Osteoblast (primary cell): Measurements from ENCODE around the gene TMEM175. TPM values are rescaled to one million over a fixed set of nuclear protein-coding genes. Genes with fewer than 3 reads are reported as not detected.

Experiments
- DNase-seq: peaks from one replicate; pipeline ENCODE4 v3.0.0; 2011; ENCODE audit warnings: low spot score, mixed read lengths; ENCODE audit not compliant: insufficient read length; ENCODE audit errors: missing footprints
- H2AFZ ChIP-seq: 2 replicates; pipeline ENCODE4 v1.6.0; 2011; ENCODE audit warnings: mild to moderate bottlenecking, low read length
- H3K27ac ChIP-seq: 2 replicates; pipeline ENCODE4 v1.5.1; 2011; ENCODE audit warnings: mild to moderate bottlenecking, low read depth, low read length, moderate library complexity
- H3K27me3 ChIP-seq: 2 replicates; pipeline ENCODE4 v1.6.0; 2012; ENCODE audit warnings: mild to moderate bottlenecking, control low read depth, inconsistent platforms, low read length, moderate library complexity; ENCODE audit not compliant: insufficient read depth
- H3K36me3 ChIP-seq: 2 replicates; pipeline ENCODE4 v1.5.1; 2011; ENCODE audit warnings: mild to moderate bottlenecking, low read length, control low read depth, moderate library complexity; ENCODE audit not compliant: insufficient read depth
- H3K4me1 ChIP-seq: 2 replicates; pipeline ENCODE4 v1.5.1; 2011; ENCODE audit warnings: mild to moderate bottlenecking, low read length, control low read depth, moderate library complexity; ENCODE audit not compliant: insufficient read depth
- H3K4me2 ChIP-seq: 2 replicates; pipeline ENCODE4 v1.6.0; 2011; ENCODE audit warnings: mild to moderate bottlenecking, low read length; ENCODE audit not compliant: insufficient read depth
- H3K4me3 ChIP-seq: fragments of 200-600 bp; sonication (generic); 3 replicates; pipeline ENCODE4 v1.5.1; 2012; ENCODE audit warnings: mild to moderate bottlenecking, low read length, inconsistent platforms; ENCODE audit not compliant: insufficient read depth
- H3K79me2 ChIP-seq: 2 replicates; pipeline ENCODE4 v1.6.0; 2012; ENCODE audit warnings: mild to moderate bottlenecking, low read length, control low read depth, inconsistent platforms; ENCODE audit not compliant: insufficient read depth
- H3K9me3 ChIP-seq: 2 replicates; pipeline ENCODE4 v1.5.1; 2011; ENCODE audit warnings: low read depth, low read length, control low read depth
- H4K20me1 ChIP-seq: 2 replicates; pipeline ENCODE4 v1.6.0; 2012; ENCODE audit warnings: mild to moderate bottlenecking, low read length, control low read depth; ENCODE audit not compliant: insufficient read depth
- CTCF ChIP-seq: IDR thresholded peaks from 2 replicates; pipeline ENCODE4 v1.5.1; 2011; ENCODE audit warnings: mild to moderate bottlenecking, low read depth, low read length, moderate library complexity; ENCODE audit errors: extremely low read depth
- total RNA-seq: library from RNA; depleted of rRNA; stranded (reverse); fragments of >200 nt; gene quantifications from 2 replicates; pipeline ENCODE4 v1.2.3, GENCODE V29; 2012

The TMEM175 gene
- 12.4 and 13.8 TPM in 2 replicates for total RNA-seq

- peak within 1 kb of the TSS; percentile 90 for H3K4me2 ChIP-seq
- H3K79me2 ChIP-seq = peaks cover 69% of the 10 kb centered on the region
- peak within 1 kb of the TSS; percentile 93 for H3K4me3 ChIP-seq
Observed at GRCh38 chr4:931960-932712, at the start of gene TMEM175, which contains the start of gene GAK. TMEM175 (plus strand) TSS chr4:932460; CDS start chr4:947740, 15,280 bp downstream. GAK (minus strand) TSS chr4:932316; CDS start chr4:932187, 129 bp downstream.

GRCh38 chr4:882646-883045 is 49.6 kb upstream of the TMEM175 start:
- H3K27ac ChIP-seq = no peak overlapping the region
- H3K36me3 ChIP-seq = peaks cover 53% of the 10 kb centered on the region

More at GRCh38 chr4:931960-932712, at the start of gene TMEM175, which contains the start of gene GAK:
- H2AFZ ChIP-seq = peak within 1 kb of the TSS; percentile 98
- peak within 1 kb of the TSS; percentile 90 for H3K27ac ChIP-seq
- peaks cover 31% of the 10 kb centered on the region for H4K20me1 ChIP-seq
- peak; percentile 100 for DNase-seq
- no peaks in the 10 kb centered on the region for H3K36me3 ChIP-seq
- H3K4me1 ChIP-seq = peaks cover 17% of the 10 kb centered on the region
- no peak for TF ChIP-seq CTCF
- no peaks in the 10 kb centered on the region for H3K9me3 ChIP-seq
- no peaks in the 10 kb centered on the region for H3K27me3 ChIP-seq

GRCh38 chr4:883377-884095 is 48.7 kb upstream of the TMEM175 start:
- H4K20me1 ChIP-seq = peaks cover 3% of the 10 kb centered on the region
- H2AFZ ChIP-seq = no peak overlapping the region
- no peak overlapping the region for H3K4me2 ChIP-seq
- H3K27me3 ChIP-seq = no peaks in the 10 kb centered on the region
- H3K36me3 ChIP-seq = peaks cover 56% of the 10 kb centered on the region
- no peaks in the 10 kb centered on the region for H3K9me3 ChIP-seq
- no peak overlapping the region for H3K27ac ChIP-seq
- no peak for TF ChIP-seq CTCF
- H3K4me1 ChIP-seq = no peaks in the 10 kb centered on the region
- DNase-seq = no peak
- H3K4me3 ChIP-seq = no peak overlapping the region
- H3K79me2 ChIP-seq = no peaks in the 10 kb centered on the region

More at GRCh38 chr4:882646-883045, 49.6 kb upstream of the TMEM175 start:
- Histone ChIP-seq H3K27me3 (no peaks in the 10 kb centered on the region), H4K20me1 (peaks cover 1% of the 10 kb centered on the region), H2AFZ (no peak overlapping the region), H3K9me3 (no peaks in the 10 kb centered on the region), H3K79me2 (no peaks in the 10 kb centered on the region), H3K4me1 (no peaks in the 10 kb centered on the region), H3K4me2 (no peak overlapping the region), H3K4me3 (no peak overlapping the region)
- TF ChIP-seq CTCF = no peak
- DNase-seq = no peak

- peaks cover 53% of the 10 kb centered on the region for H3K36me3 ChIP-seq
- H4K20me1 ChIP-seq = peaks cover 3% of the 10 kb centered on the region
- no peak overlapping the region for H3K4me3 ChIP-seq
- no peak for TF ChIP-seq CTCF
- H3K27ac ChIP-seq = no peak overlapping the region
- no peak overlapping the region for H3K4me2 ChIP-seq
- no peaks in the 10 kb centered on the region for H3K4me1 ChIP-seq
- no peaks in the 10 kb centered on the region for H3K27me3 ChIP-seq
- no peaks in the 10 kb centered on the region for H3K79me2 ChIP-seq
- H2AFZ ChIP-seq = no peak overlapping the region
- no peaks in the 10 kb centered on the region for H3K9me3 ChIP-seq
- no peak for DNase-seq
Observed at GRCh38 chr4:884259-884658, 48.0 kb upstream of the TMEM175 start.
